Measurements from ENCODE around the gene SLC22A12. TPM values are rescaled to one million over a fixed set of nuclear protein-coding genes. Genes with fewer than 3 reads are reported as not detected.

The SLC22A12 gene
- polyA plus RNA-seq, 1 donor from 2014 or later, result not detected

- Histone ChIP-seq H3K9ac (ENCODE audit: low read length) (no peak overlapping the region), H3K27me3 (ENCODE audit: insufficient read depth, low read depth, low read length) (no peaks in the 10 kb centered on the region), H2AFZ (ENCODE audit: low read depth, low read length) (no peak overlapping the region), H3F3A (ENCODE audit: insufficient read depth, low read length, poor library complexity, severe bottlenecking) (no peaks in the 10 kb centered on the region), H3K9me3 (ENCODE audit: low read length) (no peaks in the 10 kb centered on the region), H3K4me3 (ENCODE audit: low read length) (no peak overlapping the region), H3K36me3 (ENCODE audit: insufficient read depth, low read length) (no peaks in the 10 kb centered on the region), H3K9me2 (ENCODE audit: insufficient read depth, low read length) (no peaks in the 10 kb centered on the region), H3K4me2 (ENCODE audit: low read length) (no peak overlapping the region), H3K79me2 (replicated peaks; ENCODE audit: insufficient read depth, low read length) (no peaks in the 10 kb centered on the region), H3K27ac (ENCODE audit: low read length) (no peak overlapping the region), H4K20me1 (ENCODE audit: insufficient read depth) (no peaks in the 10 kb centered on the region)
- TF ChIP-seq SMC3 (conservative IDR thresholded peaks at IDR 0.05; ENCODE audit: poor library complexity) (no peak), REST (IDR thresholded peaks at IDR 0.05; ENCODE audit: borderline replicate concordance) (no peak), MXI1 (conservative IDR thresholded peaks at IDR 0.05; ENCODE audit: poor library complexity, severe bottlenecking) (no peak), EZH2 (IDR thresholded peaks at IDR 0.05; ENCODE audit: borderline replicate concordance, insufficient read depth, low read length, poor library complexity, severe bottlenecking) (no peak), EP300 (conservative IDR thresholded peaks at IDR 0.05; ENCODE audit: poor library complexity, severe bottlenecking) (no peak), RAD21 (conservative IDR thresholded peaks at IDR 0.05) (no peak), CTCF (IDR thresholded peaks at IDR 0.05; ENCODE audit: poor library complexity, severe bottlenecking) (no peak), TAF1 (IDR thresholded peaks at IDR 0.05; ENCODE audit: low read depth) (no peak), POLR2AphosphoS5 (IDR thresholded peaks at IDR 0.05) (no peak)
Measured at GRCh38 chr11:64650923-64651523, 60.0 kb downstream of the SLC22A12 start.

Other genes starting within 250 kb of the SLC22A12 start
- gene RPS6KA4, start 232.1 kb upstream of the SLC22A12 start, polyA plus RNA-seq, result 16.7 and 24.6 TPM in 2 replicates
- not detected in 2 replicates for gene SLC22A11, start 35.3 kb upstream of the SLC22A12 start, polyA plus RNA-seq
- gene NRXN2, start 132.0 kb downstream of the SLC22A12 start, polyA plus RNA-seq, result 68.0 and 99.8 TPM in 2 replicates
- gene RASGRP2, start 152.9 kb downstream of the SLC22A12 start, polyA plus RNA-seq, result 4.5 and 13.9 TPM in 2 replicates
- 0.14 and 0.43 TPM in 2 replicates for gene PYGM, start 168.8 kb downstream of the SLC22A12 start, polyA plus RNA-seq
- 53.2 and 72.7 TPM in 2 replicates for gene SF1, start 187.3 kb downstream of the SLC22A12 start, polyA plus RNA-seq
- 12.4 and 13.2 TPM in 2 replicates for gene MAP4K2, start 212.0 kb downstream of the SLC22A12 start, polyA plus RNA-seq
- 16.8 and 20.2 TPM in 2 replicates for gene MEN1, start 219.3 kb downstream of the SLC22A12 start, polyA plus RNA-seq